Measurements from ENCODE around the gene NCOR1.
A peak's percentile ranks its signal among the peaks of the same experiment; 100 is the strongest.

Gene NCOR1

GRCh38 chr17:16243385-16243784 is 28.1 kb upstream of the NCOR1 start:
- no peaks in the 10 kb centered on the region for H3K36me3 ChIP-seq (replicated peaks in 1 of 2; ENCODE audit: control insufficient read depth in 2 of 2, insufficient read depth in 2 of 2, low read length in 2 of 2)
- no peak overlapping the region for H2BK120ac ChIP-seq (ENCODE audit: low read depth, low read length)
- no peak overlapping the region for H3K18ac ChIP-seq (ENCODE audit: low read length)
- no peak overlapping the region for H3K4ac ChIP-seq (ENCODE audit: low read length)
- H3K4me3 ChIP-seq (ENCODE audit: low read length in 2 of 2), result no peak overlapping the region
- no peaks in the 10 kb centered on the region for H3K27me3 ChIP-seq (ENCODE audit: control insufficient read depth in 3 of 3, insufficient read depth in 3 of 3, low read depth in 1 of 3, low read length in 3 of 3)
- H3K9ac ChIP-seq (ENCODE audit: low read depth, low read length, poor library complexity), result no peak overlapping the region
- no peak overlapping the region for H3K4me2 ChIP-seq (ENCODE audit: insufficient read depth, low read length, poor library complexity, severe bottlenecking)
- H4K8ac ChIP-seq (ENCODE audit: low read depth, low read length), result no peak overlapping the region
- peaks cover 3% of the 10 kb centered on the region for H3K79me1 ChIP-seq (ENCODE audit: low read depth, low read length)
- no peak overlapping the region for H3K27ac ChIP-seq (replicated peaks; ENCODE audit: low read length)
- H2AK5ac ChIP-seq (ENCODE audit: low read depth, low read length), result no peak overlapping the region
- H2AFZ ChIP-seq (ENCODE audit: low read length), result no peak overlapping the region
- H3K9me3 ChIP-seq (replicated peaks in 1 of 2; ENCODE audit: control insufficient read depth in 2 of 2, insufficient read depth in 1 of 2, low read depth in 1 of 2, low read length in 2 of 2), result no peaks in the 10 kb centered on the region
- no peak overlapping the region for H4K91ac ChIP-seq (ENCODE audit: low read depth, low read length, poor library complexity)
- no peak overlapping the region for H3K23ac ChIP-seq (ENCODE audit: low read depth, low read length, poor library complexity)
- peaks cover 0 to 2% of the 10 kb centered on the region in 2 donors for H3K4me1 ChIP-seq (ENCODE audit: control insufficient read depth in 2 of 2, insufficient read depth in 1 of 2, low read depth in 1 of 2, low read length in 2 of 2)
- WGBS, 2 donors (ENCODE audit: extremely low coverage in 2 of 2, insufficient read length in 2 of 2, insufficient replicate concordance in 1 of 2), result no CpG with 5 or more reads among the region's 5 CpGs
- no peak overlapping the region for H2BK5ac ChIP-seq (ENCODE audit: low read length)
- H2BK15ac ChIP-seq (ENCODE audit: low read length), result no peak overlapping the region
- H3K14ac ChIP-seq (ENCODE audit: low read length), result no peak overlapping the region
- H2BK12ac ChIP-seq (ENCODE audit: low read length), result no peak overlapping the region
- no peak for DNase-seq (ENCODE audit: low spot score)

GRCh38 chr17:16241906-16242399 is 26.6 kb upstream of the NCOR1 start:
- no peak overlapping the region for H3K18ac ChIP-seq (ENCODE audit: low read length)
- no peak overlapping the region for H2AFZ ChIP-seq (ENCODE audit: low read length)
- no peak overlapping the region for H4K91ac ChIP-seq (ENCODE audit: low read depth, low read length, poor library complexity)
- no peak for DNase-seq (ENCODE audit: low spot score)
- no peak overlapping the region for H3K9ac ChIP-seq (ENCODE audit: low read depth, low read length, poor library complexity)
- H3K4ac ChIP-seq (ENCODE audit: low read length), result no peak overlapping the region
- H3K4me1 ChIP-seq (ENCODE audit: control insufficient read depth in 2 of 2, insufficient read depth in 1 of 2, low read depth in 1 of 2, low read length in 2 of 2), result peaks cover 0 to 2% of the 10 kb centered on the region in 2 donors
- no peak overlapping the region for H3K4me2 ChIP-seq (ENCODE audit: insufficient read depth, low read length, poor library complexity, severe bottlenecking)
- no peak overlapping the region for H3K23ac ChIP-seq (ENCODE audit: low read depth, low read length, poor library complexity)
- no peaks in the 10 kb centered on the region for H3K9me3 ChIP-seq (replicated peaks in 1 of 2; ENCODE audit: control insufficient read depth in 2 of 2, insufficient read depth in 1 of 2, low read depth in 1 of 2, low read length in 2 of 2)
- H3K36me3 ChIP-seq (replicated peaks in 1 of 2; ENCODE audit: control insufficient read depth in 2 of 2, insufficient read depth in 2 of 2, low read length in 2 of 2), result no peaks in the 10 kb centered on the region
- peaks cover 3% of the 10 kb centered on the region for H3K79me1 ChIP-seq (ENCODE audit: low read depth, low read length)
- H4K8ac ChIP-seq (ENCODE audit: low read depth, low read length), result no peak overlapping the region
- H2BK15ac ChIP-seq (ENCODE audit: low read length), result no peak overlapping the region
- H2BK12ac ChIP-seq (ENCODE audit: low read length), result no peak overlapping the region
- no peak overlapping the region for H2BK5ac ChIP-seq (ENCODE audit: low read length)
- H3K14ac ChIP-seq (ENCODE audit: low read length), result no peak overlapping the region
- no peak overlapping the region for H3K27ac ChIP-seq (replicated peaks; ENCODE audit: low read length)
- no peaks in the 10 kb centered on the region for H3K27me3 ChIP-seq (ENCODE audit: control insufficient read depth in 3 of 3, insufficient read depth in 3 of 3, low read depth in 1 of 3, low read length in 3 of 3)
- no peak overlapping the region for H3K4me3 ChIP-seq (ENCODE audit: low read length in 2 of 2)
- no peak overlapping the region for H2AK5ac ChIP-seq (ENCODE audit: low read depth, low read length)
- H2BK120ac ChIP-seq (ENCODE audit: low read depth, low read length), result no peak overlapping the region

- H3K23ac ChIP-seq (ENCODE audit: low read depth, low read length, poor library complexity), result no peak overlapping the region
- WGBS, 2 donors (ENCODE audit: extremely low coverage in 2 of 2, insufficient read length in 2 of 2, insufficient replicate concordance in 1 of 2), result no CpG with 5 or more reads among the region's 3 CpGs
- no peak overlapping the region for H2AFZ ChIP-seq (ENCODE audit: low read length)
- H2BK5ac ChIP-seq (ENCODE audit: low read length), result no peak overlapping the region
- no peak for DNase-seq (ENCODE audit: low spot score)
- H3K4me3 ChIP-seq (ENCODE audit: low read length in 2 of 2), result no peak overlapping the region
- H2AK5ac ChIP-seq (ENCODE audit: low read depth, low read length), result no peak overlapping the region
- peaks cover 0 to 2% of the 10 kb centered on the region in 2 donors for H3K4me1 ChIP-seq (ENCODE audit: control insufficient read depth in 2 of 2, insufficient read depth in 1 of 2, low read depth in 1 of 2, low read length in 2 of 2)
- no peak overlapping the region for H2BK15ac ChIP-seq (ENCODE audit: low read length)
- no peak overlapping the region for H3K27ac ChIP-seq (replicated peaks; ENCODE audit: low read length)
- no peak overlapping the region for H3K18ac ChIP-seq (ENCODE audit: low read length)
- H4K91ac ChIP-seq (ENCODE audit: low read depth, low read length, poor library complexity), result no peak overlapping the region
- no peak overlapping the region for H3K9ac ChIP-seq (ENCODE audit: low read depth, low read length, poor library complexity)
- H3K14ac ChIP-seq (ENCODE audit: low read length), result no peak overlapping the region
- H3K36me3 ChIP-seq (replicated peaks in 1 of 2; ENCODE audit: control insufficient read depth in 2 of 2, insufficient read depth in 2 of 2, low read length in 2 of 2), result peaks cover 0 to 4% of the 10 kb centered on the region in 2 donors
- no peak overlapping the region for H2BK120ac ChIP-seq (ENCODE audit: low read depth, low read length)
- no peak overlapping the region for H4K8ac ChIP-seq (ENCODE audit: low read depth, low read length)
- no peak overlapping the region for H3K4ac ChIP-seq (ENCODE audit: low read length)
- H3K79me1 ChIP-seq (ENCODE audit: low read depth, low read length), result peaks cover 3% of the 10 kb centered on the region
- no peaks in the 10 kb centered on the region for H3K9me3 ChIP-seq (replicated peaks in 1 of 2; ENCODE audit: control insufficient read depth in 2 of 2, insufficient read depth in 1 of 2, low read depth in 1 of 2, low read length in 2 of 2)
- no peak overlapping the region for H2BK12ac ChIP-seq (ENCODE audit: low read length)
- peak overlapping the region; percentile 18 for H3K4me2 ChIP-seq (ENCODE audit: insufficient read depth, low read length, poor library complexity, severe bottlenecking)
- H3K27me3 ChIP-seq (ENCODE audit: control insufficient read depth in 3 of 3, insufficient read depth in 3 of 3, low read depth in 1 of 3, low read length in 3 of 3), result no peaks in the 10 kb centered on the region
Measured at GRCh38 chr17:16239931-16240330, 24.6 kb upstream of the NCOR1 start.

DNA sequence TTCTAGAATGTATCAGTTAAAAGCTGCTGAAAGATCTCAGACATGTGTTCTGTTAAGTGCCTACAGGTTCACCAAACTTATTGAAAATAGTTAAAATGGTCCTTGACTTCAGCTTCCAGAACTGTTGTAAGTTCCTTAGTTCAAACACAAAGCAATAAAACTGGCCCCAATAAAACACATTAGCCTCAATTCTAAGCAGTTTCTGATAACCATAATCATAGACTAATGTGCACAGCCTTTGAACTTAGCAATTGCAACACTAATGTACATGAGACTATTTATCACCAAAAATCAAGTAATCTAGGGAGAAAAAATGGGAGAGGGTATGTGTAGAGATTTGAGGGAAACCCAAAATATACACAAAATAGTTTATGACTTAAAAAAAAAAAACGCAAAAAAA is 17.1 kb upstream of the NCOR1 start:
- H3K9me3 ChIP-seq (replicated peaks in 1 of 2; ENCODE audit: control insufficient read depth in 2 of 2, insufficient read depth in 1 of 2, low read depth in 1 of 2, low read length in 2 of 2), result no peaks in the 10 kb centered on the region
- no peak overlapping the region for H2AK5ac ChIP-seq (ENCODE audit: low read depth, low read length)
- no peaks in the 10 kb centered on the region for H3K4me1 ChIP-seq (ENCODE audit: control insufficient read depth in 2 of 2, insufficient read depth in 1 of 2, low read depth in 1 of 2, low read length in 2 of 2)
- H3K18ac ChIP-seq (ENCODE audit: low read length), result no peak overlapping the region
- DNase-seq (ENCODE audit: low spot score), result no peak
- no peak overlapping the region for H2AFZ ChIP-seq (ENCODE audit: low read length)
- no peak overlapping the region for H3K14ac ChIP-seq (ENCODE audit: low read length)
- no CpG with 5 or more reads among the region's 1 CpG for WGBS, 2 donors (ENCODE audit: extremely low coverage in 2 of 2, insufficient read length in 2 of 2, insufficient replicate concordance in 1 of 2)
- no peak overlapping the region for H2BK120ac ChIP-seq (ENCODE audit: low read depth, low read length)
- H2BK5ac ChIP-seq (ENCODE audit: low read length), result no peak overlapping the region
- no peak overlapping the region for H2BK12ac ChIP-seq (ENCODE audit: low read length)
- H3K79me1 ChIP-seq (ENCODE audit: low read depth, low read length), result no peaks in the 10 kb centered on the region
- peaks cover 0 to 6% of the 10 kb centered on the region in 2 donors for H3K36me3 ChIP-seq (replicated peaks in 1 of 2; ENCODE audit: control insufficient read depth in 2 of 2, insufficient read depth in 2 of 2, low read length in 2 of 2)
- H3K27me3 ChIP-seq (ENCODE audit: control insufficient read depth in 3 of 3, insufficient read depth in 3 of 3, low read depth in 1 of 3, low read length in 3 of 3), result no peaks in the 10 kb centered on the region
- no peak overlapping the region for H4K91ac ChIP-seq (ENCODE audit: low read depth, low read length, poor library complexity)
- no peak overlapping the region for H4K8ac ChIP-seq (ENCODE audit: low read depth, low read length)
- H3K4me2 ChIP-seq (ENCODE audit: insufficient read depth, low read length, poor library complexity, severe bottlenecking), result no peak overlapping the region
- no peak overlapping the region for H3K4ac ChIP-seq (ENCODE audit: low read length)
- no peak overlapping the region for H3K27ac ChIP-seq (replicated peaks; ENCODE audit: low read length)
- H2BK15ac ChIP-seq (ENCODE audit: low read length), result no peak overlapping the region
- no peak overlapping the region for H3K9ac ChIP-seq (ENCODE audit: low read depth, low read length, poor library complexity)
- H3K23ac ChIP-seq (ENCODE audit: low read depth, low read length, poor library complexity), result no peak overlapping the region
- no peak overlapping the region for H3K4me3 ChIP-seq (ENCODE audit: low read length in 2 of 2)
